Measurements from ENCODE around the gene ACOT11.

Gene ACOT11

GRCh38 chr1:54593571-54594160 is 45.6 kb downstream of the ACOT11 start:
- no peak for DNase-seq

- no peak for DNase-seq
These were observed 46.4 kb downstream of the ACOT11 start for GRCh38 chr1:54594463-54594862.

- no peak for DNase-seq
These were observed 48.0 kb downstream of the ACOT11 start for GRCh38 chr1:54595956-54596498.

GRCh38 chr1:54596756-54597155 is 48.7 kb downstream of the ACOT11 start:
- DNase-seq, result no peak

GRCh38 chr1:54597455-54598030 is 49.5 kb downstream of the ACOT11 start:
- no peak for DNase-seq

GRCh38 chr1:54599211-54599823 is 51.3 kb downstream of the ACOT11 start:
- DNase-seq, result no peak

- no peak for DNase-seq
These were observed 53.1 kb downstream of the ACOT11 start for GRCh38 chr1:54600947-54601721.

- DNase-seq, result no peak
These were observed 53.7 kb downstream of the ACOT11 start for GRCh38 chr1:54601730-54602129.

GRCh38 chr1:54602554-54602953 is 54.5 kb downstream of the ACOT11 start:
- no peak for DNase-seq

- no peak for DNase-seq
These were observed 55.2 kb downstream of the ACOT11 start for GRCh38 chr1:54603241-54603640.

GRCh38 chr1:54604051-54604450 is 56.0 kb downstream of the ACOT11 start:
- no peak for DNase-seq

- DNase-seq, result no peak
These were observed 56.7 kb downstream of the ACOT11 start for GRCh38 chr1:54604572-54605370.

- no peak for DNase-seq
These were observed 58.3 kb downstream of the ACOT11 start for GRCh38 chr1:54606096-54606989.

- no peak for DNase-seq
These were observed 58.9 kb downstream of the ACOT11 start for GRCh38 chr1:54606990-54607325.

GRCh38 chr1:54607821-54608565 is 60.0 kb downstream of the ACOT11 start:
- no peak for DNase-seq

GRCh38 chr1:54608566-54609230 is 60.7 kb downstream of the ACOT11 start:
- DNase-seq, result no peak

- no peak for DNase-seq
These were observed 61.4 kb downstream of the ACOT11 start for GRCh38 chr1:54609301-54609921.

- DNase-seq, result no peak
These were observed 62.0 kb downstream of the ACOT11 start for GRCh38 chr1:54610048-54610447.

- no peak for DNase-seq
These were observed 62.9 kb downstream of the ACOT11 start for GRCh38 chr1:54610601-54611580.

Data from NCI-H187 (cell line).